ENCODE data around the gene SLC4A9.
A peak's percentile ranks its signal among the peaks of the same experiment; 100 is the strongest.

Gene SLC4A9

DNA sequence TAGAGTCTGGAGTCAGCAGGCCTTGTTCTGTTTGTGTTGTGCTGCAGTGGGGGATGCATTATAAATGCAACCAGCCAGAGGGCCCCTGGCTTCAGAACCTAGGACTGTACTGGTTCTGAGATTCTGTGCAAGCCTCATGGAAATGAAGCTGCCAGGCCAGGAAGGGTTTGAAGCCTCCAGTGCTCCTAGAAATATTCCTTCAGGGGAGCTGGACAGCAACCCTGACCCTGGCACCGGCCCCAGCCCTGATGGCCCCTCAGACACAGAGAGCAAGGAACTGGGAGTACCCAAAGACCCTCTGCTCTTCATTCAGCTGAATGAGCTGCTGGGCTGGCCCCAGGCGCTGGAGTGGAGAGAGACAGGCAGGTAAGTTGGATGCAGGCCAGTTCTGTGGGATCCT, at the start of gene SLC4A9:
SLC4A9 (plus strand) TSS at position 94 of the 400 bp plus-strand sequence; CDS start at position 137, 43 bp downstream.
- no peak for DNase-seq (ENCODE audit: low read depth)

DNA sequence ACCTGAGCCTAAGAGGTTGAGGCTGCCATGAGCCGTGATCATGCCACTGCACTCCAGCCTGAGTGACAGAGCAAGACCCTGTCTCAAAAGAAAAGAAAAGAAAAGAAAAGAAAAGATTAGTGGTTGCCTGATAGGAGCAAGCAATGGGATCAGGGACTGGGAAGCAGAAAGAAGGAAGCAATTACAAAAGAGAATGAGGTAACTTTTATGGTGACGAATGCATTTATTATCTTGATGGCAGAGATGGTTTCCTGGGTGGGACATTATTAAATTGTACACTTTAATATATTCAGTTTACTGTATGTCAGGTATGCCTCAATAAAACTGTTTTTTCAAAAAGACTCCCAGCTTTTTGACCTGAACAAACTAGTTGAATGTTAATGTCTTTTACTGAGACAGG, 49.6 kb upstream of the SLC4A9 start:
- no peak for DNase-seq (ENCODE audit: low read depth)

DNA sequence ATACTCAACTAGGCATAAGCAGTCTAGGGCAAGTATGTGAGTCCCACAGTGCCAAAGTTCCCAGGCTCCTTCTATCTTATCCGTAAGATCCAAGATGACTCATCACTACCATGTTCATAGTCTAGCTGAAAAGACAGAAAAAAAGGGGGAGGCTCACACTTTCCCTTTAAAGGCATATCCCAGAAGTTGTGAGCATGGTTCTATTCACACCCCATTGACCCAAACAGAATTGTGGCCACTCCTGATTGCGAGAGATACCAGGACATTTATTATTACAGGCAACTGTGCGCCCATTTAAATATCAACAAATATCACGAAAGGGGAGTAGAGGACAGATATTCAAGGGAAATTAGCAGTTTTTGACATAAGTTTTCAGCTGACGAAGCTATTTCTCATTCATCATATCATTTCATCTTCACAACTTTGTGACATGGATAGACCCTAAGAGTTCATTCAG, 49.0 kb upstream of the SLC4A9 start:
- DNase-seq (ENCODE audit: low read depth) = peak; percentile 68

- DNase-seq (ENCODE audit: low read depth) = peak; percentile 81
Measured at GRCh38 chr5:140312067-140312790, 47.8 kb upstream of the SLC4A9 start.

- DNase-seq (ENCODE audit: low read depth) = no peak
Measured at GRCh38 chr5:140312791-140313189, 47.2 kb upstream of the SLC4A9 start.

DNA sequence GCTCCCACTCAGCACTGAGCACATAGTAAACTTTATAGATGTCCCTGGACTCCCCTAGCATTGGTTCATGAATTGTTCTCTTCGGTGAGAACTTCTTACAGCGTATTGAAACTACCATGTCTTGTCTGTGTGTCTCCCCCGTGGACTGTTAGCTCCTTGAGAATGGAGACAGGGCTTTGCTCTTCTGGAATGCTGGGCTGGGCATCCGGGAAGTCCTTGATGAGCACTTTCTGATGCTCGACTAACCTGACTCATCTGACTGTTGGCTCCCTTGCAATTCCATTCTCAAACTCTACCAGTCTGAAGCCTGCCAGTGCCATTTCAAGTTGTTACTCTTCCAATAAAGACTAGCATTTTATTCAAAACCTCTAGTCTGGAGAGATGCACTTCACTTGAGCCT, 42.1 kb upstream of the SLC4A9 start:
- no peak for DNase-seq (ENCODE audit: low read depth)

DNA sequence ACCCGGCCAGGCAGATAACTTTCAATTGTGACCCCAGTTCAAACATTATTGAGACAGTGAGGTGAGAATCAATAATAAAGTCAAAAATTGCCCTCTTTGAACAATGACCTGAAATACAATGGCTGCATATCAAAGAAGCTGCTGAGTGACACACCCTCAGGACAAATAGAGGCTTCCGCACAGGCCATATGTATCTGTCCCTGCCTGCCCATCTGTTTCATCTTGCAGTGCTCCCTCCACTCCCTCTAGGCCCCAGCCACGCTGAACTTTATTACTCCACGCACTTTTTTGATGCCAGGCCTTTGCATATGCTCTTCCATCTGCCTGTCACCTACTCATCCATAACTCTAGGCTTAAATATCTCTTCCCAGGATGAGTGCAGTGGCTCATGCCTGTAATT, 41.2 kb upstream of the SLC4A9 start:
- no peak for DNase-seq (ENCODE audit: low read depth)

GRCh38 chr5:140319833-140320232, 40.2 kb upstream of the SLC4A9 start:
- no peak for DNase-seq (ENCODE audit: low read depth)

GRCh38 chr5:140321796-140322195, 38.2 kb upstream of the SLC4A9 start:
- no peak for DNase-seq (ENCODE audit: low read depth)

GRCh38 chr5:140322751-140323731, 37.0 kb upstream of the SLC4A9 start:
- peak; percentile 79 for DNase-seq (ENCODE audit: low read depth)

- DNase-seq (ENCODE audit: low read depth) = no peak
Measured at GRCh38 chr5:140324041-140324600, 35.9 kb upstream of the SLC4A9 start.

DNA sequence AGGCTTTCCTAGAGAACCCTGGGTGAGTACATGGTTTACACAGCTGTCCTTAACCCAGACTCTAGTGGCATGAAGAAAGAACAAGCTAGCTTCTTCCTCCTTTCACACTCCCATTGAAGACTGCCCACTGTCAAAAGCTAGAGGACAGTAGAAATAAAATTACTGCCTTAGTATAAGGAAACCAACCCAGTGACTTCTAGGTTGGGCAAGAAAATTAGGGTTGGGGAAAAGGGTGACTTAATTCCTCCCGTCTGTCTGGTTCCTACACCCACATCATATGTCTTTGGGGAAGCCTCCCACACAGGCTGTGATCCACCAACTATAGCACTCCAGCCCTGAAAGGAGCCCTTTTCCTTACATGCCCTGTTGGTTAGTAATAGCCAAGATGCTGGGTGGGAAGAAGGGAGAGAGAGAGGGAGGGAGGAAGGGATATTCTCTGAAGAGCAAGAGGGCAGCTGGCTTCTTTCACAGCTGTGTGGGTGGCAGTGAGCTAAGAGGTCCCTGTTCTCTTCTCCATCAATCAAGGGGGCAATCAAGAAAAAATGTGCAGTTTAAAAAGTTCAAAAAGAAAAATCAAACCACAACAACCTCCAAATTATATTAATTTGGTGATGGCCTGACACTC, 35.3 kb upstream of the SLC4A9 start:
- no peak for DNase-seq (ENCODE audit: low read depth)

DNA sequence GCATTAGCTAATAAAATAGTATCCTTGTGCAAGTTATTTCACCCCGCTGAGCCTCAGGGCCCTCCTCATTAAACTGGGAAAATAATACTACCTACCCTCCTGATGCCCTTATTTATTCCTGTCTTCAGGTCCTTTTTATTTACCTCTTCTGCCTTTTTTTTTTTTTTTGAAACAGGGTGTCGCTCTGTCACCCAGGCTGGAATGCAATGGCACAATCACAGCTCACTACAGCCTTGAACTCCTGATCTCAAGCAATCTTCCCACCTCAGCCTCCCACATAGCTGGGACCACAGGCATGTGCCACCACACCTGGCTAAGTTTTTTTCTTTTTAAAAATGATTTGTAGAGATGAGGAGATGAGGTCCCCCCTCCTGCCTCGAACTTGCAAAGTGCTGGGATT, 34.5 kb upstream of the SLC4A9 start:
- DNase-seq (ENCODE audit: low read depth) = no peak

DNA sequence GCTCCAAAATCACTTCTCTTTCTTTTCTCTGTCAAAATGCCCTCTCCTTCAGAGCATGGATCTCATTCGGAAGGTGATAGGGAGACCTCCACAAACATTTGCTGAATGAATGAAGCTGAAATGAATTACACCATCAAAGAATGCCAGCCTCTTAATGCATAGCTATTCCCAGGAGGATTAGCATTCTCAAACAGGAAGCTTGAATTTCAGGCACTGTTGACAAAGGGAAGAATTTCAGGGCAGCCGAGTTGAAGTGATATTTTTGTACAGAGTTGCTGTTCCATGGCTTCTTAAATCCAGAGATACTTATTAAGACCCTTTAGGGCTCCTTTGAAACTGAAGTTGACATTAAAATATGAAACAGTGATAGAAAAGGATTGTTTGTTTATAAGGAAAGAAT, 32.4 kb upstream of the SLC4A9 start:
- no peak for DNase-seq (ENCODE audit: low read depth)

- no peak for DNase-seq (ENCODE audit: low read depth)
Measured at GRCh38 chr5:140328036-140328764, 31.8 kb upstream of the SLC4A9 start.

- DNase-seq (ENCODE audit: low read depth) = no peak
Measured at GRCh38 chr5:140329739-140330481, 30.1 kb upstream of the SLC4A9 start.

DNA sequence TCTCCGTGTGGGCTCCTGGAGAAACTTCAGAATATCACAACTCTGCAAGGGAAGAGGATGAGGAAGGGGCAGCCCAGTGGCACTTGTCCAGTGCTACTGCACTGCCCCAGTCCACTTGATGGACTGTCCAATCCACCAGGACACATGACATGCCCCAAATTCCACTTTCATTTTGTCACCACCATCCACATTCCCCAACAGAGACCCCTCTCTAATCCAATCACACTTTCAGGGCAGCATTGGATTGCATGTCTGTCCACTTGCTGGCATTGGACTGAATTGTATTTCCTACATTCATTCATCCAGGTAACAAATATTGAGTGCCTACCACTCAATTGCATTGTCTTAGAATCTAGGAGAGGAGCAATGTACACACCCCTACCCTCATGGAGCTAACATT, 28.4 kb upstream of the SLC4A9 start:
- DNase-seq (ENCODE audit: low read depth) = no peak

DNA sequence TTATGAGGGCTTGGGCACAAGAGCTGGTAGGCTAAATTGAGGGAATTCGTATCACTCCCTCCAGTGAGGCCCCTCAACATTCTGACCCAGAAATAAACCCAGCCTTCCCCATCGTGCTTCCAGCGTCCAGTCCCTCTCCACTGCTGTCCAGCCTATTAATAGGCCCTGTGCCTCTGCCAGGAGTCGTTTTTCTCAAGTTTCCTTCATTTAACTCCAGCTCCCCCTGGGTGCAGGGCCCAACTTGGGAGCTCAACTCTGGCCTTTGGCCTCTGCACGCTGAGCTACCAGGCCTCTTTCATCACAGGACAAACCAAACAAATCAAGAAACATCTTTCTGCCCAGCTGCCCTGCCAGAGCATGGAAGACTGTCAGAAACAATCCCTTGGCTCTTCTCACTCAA, 23.6 kb upstream of the SLC4A9 start:
- DNase-seq (ENCODE audit: low read depth) = no peak

DNA sequence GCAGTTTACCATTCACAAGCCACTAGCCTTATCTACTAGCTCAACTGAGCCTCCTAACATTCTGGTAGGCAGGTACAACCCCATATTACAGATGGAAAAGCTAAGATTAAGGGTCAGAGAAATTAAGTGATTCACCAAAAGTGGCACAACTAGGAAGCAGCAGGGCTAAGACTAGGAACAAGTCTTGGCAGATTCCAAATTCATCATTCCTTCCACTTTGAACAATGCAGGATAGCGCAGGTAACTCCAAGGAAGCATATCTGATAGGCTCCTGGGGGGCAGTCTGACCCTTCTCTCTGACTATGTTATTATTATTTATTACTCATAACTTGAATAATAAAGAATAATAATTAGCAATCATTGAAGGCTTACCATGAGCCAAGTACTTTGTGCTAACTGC, 22.1 kb upstream of the SLC4A9 start:
- no peak for DNase-seq (ENCODE audit: low read depth)

GRCh38 chr5:140338336-140338735, 21.7 kb upstream of the SLC4A9 start:
- no peak for DNase-seq (ENCODE audit: low read depth)

DNA sequence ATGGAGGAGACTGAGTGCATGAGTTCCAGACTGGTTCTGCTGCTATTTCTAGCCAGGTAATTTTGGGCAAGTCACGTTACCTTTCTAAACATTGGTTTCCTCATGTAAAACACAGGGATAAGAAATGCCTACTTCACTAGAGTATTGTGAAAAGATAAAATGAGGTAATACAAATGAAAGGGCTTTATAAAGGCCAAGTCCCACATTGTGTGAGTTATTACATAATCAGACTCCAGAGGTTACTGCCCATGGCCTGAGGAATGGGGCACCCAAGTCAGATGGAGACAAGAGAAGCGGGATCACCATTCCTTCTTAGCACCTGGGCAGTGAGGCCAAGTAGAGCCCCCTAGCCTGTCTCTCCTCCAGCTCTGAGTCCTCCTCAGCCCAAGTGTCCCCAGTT, 21.1 kb upstream of the SLC4A9 start:
- DNase-seq (ENCODE audit: low read depth) = no peak

Measured in GM04504 (cell line).